Measurements from ENCODE around the gene F2.
A peak's percentile ranks its signal among the peaks of the same experiment; 100 is the strongest.
"Not testable (repeated sequence)": the region's sequence is repeated elsewhere in the genome, so short reads cannot be mapped to it uniquely, and the experiment has no call there.

F2 gene

DNA sequence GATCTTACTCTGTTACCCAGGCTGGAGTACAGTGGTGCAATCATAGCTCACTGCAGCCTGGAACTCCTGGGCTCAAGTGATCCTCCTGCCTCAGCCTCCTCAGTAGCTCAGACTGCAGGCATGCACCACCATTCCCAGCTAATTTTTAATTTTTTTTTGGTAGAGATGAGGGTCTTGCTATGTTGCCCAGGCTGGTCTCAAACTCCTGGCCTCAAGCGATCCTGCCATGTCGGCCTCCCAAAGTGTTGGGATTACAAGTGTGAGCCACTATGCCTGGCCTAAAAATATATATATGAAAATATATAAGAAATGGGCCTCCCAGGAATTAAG lies 1.2 kb upstream of the F2 start:
- H3K4me3 ChIP-seq; DNase-seq (ENCODE audit: low spot score in 2 of 2); H3K27me3 ChIP-seq (ENCODE audit: low read depth); in situ Hi-C loops (cut with MboI; ENCODE audit: low sequenced_read_pairs); H3K4me1 ChIP-seq; H3K36me3 ChIP-seq (replicated peaks); H3K9me3 ChIP-seq: not testable (repeated sequence)

DNA sequence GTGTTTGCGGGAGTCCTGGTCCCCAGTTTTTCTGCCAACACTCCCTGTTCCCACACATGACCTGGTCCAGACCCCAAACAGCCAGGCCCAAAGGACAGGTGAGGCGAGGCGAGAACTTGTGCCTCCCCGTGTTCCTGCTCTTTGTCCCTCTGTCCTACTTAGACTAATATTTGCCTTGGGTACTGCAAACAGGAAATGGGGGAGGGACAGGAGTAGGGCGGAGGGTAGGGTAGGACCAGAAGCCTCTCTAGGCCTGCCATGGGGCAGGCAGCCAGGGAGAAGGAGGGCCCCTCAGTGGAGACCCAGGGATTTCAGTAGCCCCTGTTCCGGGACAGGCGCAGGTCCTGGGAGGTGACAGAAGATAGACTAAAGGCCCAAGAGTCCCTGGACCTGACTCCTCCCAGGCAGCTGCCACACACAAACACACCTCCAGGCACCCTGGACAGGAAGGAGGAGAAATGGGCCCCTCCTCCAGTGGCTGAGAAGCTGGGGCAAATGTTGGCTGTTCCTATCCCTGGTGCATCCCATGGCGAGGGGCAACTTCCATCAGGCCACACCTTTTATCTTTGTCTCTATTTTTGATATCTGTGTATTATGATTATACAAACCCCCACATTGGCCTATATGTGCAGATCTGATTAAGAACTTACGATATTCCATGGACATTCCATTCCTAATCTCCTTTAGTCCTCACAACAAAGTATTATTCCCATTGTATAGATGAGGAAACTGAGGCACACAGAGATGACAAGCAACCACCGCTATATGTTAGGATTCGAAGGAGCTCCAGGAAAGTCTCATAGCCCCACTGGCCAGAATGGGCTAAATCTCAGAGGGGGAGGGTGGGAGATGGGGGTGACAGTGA lies 626 bp upstream of the F2 start:
- Histone ChIP-seq H3K4me1 (no peaks in the 10 kb centered on the region), H3K9me3 (no peaks in the 10 kb centered on the region), H3K27me3 (ENCODE audit: low read depth) (no peaks in the 10 kb centered on the region), H3K36me3 (replicated peaks) (no peaks in the 10 kb centered on the region), H3K4me3 (no peak overlapping the region)
- DNase-seq (ENCODE audit: low spot score in 2 of 2), result no peak
- in situ Hi-C loops (cut with MboI; ENCODE audit: low sequenced_read_pairs), result no loop called here

DNA sequence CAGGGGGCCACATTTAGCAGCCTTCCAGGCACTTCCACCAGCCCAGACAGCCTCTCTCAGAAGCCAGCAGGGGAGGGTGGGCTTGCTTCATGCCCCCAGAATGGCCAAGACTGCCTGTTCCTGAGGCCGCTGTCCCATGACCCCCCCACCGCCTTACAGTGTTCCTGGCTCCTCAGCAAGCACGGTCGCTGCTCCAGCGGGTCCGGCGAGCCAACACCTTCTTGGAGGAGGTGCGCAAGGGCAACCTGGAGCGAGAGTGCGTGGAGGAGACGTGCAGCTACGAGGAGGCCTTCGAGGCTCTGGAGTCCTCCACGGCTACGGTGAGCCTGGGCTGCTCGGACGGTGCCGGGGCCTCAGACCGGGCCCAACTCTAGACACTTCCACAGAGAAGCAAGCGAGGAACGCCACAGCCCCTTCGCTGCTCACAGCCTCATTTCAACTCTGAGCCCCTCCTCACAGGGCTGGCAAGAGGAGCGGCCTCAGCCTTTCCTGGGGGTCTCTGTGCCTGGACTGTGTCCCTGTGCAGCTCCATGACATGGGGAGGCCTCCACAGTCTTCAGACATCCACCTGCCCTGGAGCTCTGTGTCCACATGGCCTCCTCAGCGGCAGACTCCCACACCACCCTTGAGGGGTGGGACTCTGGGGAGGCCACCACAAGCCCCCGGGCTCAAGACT lies 668 bp downstream of the F2 start:
- Histone ChIP-seq H3K9me3 (no peaks in the 10 kb centered on the region), H3K4me1 (no peaks in the 10 kb centered on the region), H3K4me3 (no peak overlapping the region), H3K36me3 (replicated peaks) (no peaks in the 10 kb centered on the region), H3K27me3 (ENCODE audit: low read depth) (no peaks in the 10 kb centered on the region)
- DNase-seq (ENCODE audit: low spot score in 2 of 2), result no peak
- in situ Hi-C loops (cut with MboI; ENCODE audit: low sequenced_read_pairs), result no loop called here

DNA sequence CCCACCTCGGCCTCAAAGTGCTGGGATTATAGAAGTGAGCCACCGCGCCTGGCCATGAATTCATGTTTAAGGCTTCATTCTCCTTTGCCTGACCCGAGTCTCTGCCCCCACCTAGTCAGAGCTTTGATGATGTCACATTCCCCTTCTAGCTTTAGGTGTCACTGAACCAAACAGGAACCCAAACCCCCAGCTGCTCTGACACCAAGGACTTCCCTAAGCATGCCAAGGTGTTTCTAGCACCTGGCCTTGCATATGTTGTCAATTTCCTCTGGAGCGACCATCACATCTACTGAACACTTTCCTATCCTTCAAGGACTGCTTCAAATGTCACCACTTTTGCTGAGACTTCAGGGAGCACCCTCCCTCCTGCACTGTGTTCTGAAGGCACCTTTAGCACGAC lies 2.3 kb downstream of the F2 start:
- Histone ChIP-seq H3K27me3 (ENCODE audit: low read depth) (no peaks in the 10 kb centered on the region), H3K9me3 (no peaks in the 10 kb centered on the region), H3K4me3 (no peak overlapping the region), H3K4me1 (no peaks in the 10 kb centered on the region), H3K36me3 (replicated peaks) (no peaks in the 10 kb centered on the region)
- no peak for DNase-seq (ENCODE audit: low spot score in 2 of 2)
- in situ Hi-C loops (cut with MboI; ENCODE audit: low sequenced_read_pairs), result no loop called here

DNA sequence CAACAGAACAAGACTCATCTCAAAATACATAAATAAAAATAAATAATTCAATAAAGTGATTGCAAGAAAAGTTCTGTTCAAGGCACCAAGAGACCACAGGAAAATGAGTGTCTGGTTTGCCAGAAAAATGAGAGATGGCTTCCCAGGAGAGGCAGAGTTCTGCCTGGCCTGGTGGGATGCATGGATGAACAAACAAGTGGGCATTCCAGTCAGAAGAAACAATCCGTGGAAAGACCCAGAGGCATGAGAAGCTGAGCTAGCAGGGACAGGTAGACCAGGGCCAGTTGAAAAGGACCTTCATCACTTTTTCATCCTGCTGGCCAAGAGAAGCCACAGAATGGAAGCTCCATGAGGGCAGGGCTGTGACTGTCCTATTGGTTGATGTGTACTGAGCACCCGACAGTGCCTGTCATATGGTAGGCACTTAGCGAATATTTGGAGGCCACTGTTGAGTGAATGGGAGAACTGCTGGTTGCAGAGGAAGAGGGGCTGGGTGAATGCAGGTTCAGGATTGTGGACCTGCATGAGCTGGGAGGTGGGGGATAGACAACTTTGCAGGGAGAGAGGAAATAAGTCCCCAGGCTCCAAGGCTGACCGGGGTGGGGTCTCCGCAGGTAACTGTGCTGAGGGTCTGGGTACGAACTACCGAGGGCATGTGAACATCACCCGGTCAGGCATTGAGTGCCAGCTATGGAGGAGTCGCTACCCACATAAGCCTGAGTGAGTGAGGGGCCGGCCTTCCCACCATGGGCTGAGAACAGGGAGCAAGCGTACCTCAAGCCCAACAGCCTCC lies 3.7 kb downstream of the F2 start:
- Histone ChIP-seq H3K9me3 (no peaks in the 10 kb centered on the region), H3K4me3 (no peak overlapping the region), H3K36me3 (replicated peaks) (no peaks in the 10 kb centered on the region), H3K4me1 (no peaks in the 10 kb centered on the region), H3K27me3 (ENCODE audit: low read depth) (no peaks in the 10 kb centered on the region)
- in situ Hi-C loops (cut with MboI; ENCODE audit: low sequenced_read_pairs), result no loop called here
- no peak for DNase-seq (ENCODE audit: low spot score in 2 of 2)

DNA sequence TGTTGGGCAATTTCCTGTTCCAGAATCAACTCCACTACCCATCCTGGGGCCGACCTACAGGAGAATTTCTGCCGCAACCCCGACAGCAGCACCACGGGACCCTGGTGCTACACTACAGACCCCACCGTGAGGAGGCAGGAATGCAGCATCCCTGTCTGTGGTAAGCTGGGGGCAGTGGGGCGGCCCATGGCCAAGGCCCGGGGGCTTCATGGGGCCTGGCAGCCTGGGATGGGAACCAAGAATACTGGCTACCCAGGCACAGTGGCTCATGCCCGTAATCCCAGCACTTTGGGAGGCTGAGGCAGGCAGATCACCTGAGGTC lies 4.3 kb downstream of the F2 start:
- H3K36me3 ChIP-seq (replicated peaks), result no peaks in the 10 kb centered on the region
- no peaks in the 10 kb centered on the region for H3K4me1 ChIP-seq
- H3K9me3 ChIP-seq, result no peaks in the 10 kb centered on the region
- no peak for DNase-seq (ENCODE audit: low spot score in 2 of 2)
- in situ Hi-C loops (cut with MboI; ENCODE audit: low sequenced_read_pairs), result no loop called here
- no peak overlapping the region for H3K4me3 ChIP-seq
- no peaks in the 10 kb centered on the region for H3K27me3 ChIP-seq (ENCODE audit: low read depth)

DNA sequence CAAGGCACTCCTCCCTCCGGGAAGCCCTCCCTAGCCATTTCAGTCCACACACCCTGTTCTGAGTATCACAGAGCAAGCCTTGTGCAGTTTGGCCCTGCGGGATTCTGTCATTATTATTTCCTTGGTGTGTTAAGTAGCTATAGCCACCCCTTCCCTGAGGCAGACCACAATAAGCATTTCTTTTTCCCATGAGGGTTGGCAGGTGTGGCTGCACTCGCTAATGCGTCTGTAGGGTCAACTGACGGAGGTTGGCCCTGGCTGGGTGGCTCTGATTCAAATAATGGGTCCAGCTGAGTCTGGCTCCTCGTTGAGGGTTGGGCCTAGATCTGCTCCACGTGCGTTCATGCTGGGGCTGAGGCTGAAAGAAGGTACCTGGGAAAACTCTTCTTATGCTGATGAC lies 5.1 kb downstream of the F2 start:
- Histone ChIP-seq H3K4me1 (no peaks in the 10 kb centered on the region), H3K36me3 (replicated peaks) (no peaks in the 10 kb centered on the region), H3K4me3 (no peak overlapping the region), H3K27me3 (ENCODE audit: low read depth) (no peaks in the 10 kb centered on the region), H3K9me3 (no peaks in the 10 kb centered on the region)
- peak in 1 of 2 experiments; percentile 17 for DNase-seq (ENCODE audit: low spot score in 2 of 2)
- in situ Hi-C loops (cut with MboI; ENCODE audit: low sequenced_read_pairs), result no loop called here

DNA sequence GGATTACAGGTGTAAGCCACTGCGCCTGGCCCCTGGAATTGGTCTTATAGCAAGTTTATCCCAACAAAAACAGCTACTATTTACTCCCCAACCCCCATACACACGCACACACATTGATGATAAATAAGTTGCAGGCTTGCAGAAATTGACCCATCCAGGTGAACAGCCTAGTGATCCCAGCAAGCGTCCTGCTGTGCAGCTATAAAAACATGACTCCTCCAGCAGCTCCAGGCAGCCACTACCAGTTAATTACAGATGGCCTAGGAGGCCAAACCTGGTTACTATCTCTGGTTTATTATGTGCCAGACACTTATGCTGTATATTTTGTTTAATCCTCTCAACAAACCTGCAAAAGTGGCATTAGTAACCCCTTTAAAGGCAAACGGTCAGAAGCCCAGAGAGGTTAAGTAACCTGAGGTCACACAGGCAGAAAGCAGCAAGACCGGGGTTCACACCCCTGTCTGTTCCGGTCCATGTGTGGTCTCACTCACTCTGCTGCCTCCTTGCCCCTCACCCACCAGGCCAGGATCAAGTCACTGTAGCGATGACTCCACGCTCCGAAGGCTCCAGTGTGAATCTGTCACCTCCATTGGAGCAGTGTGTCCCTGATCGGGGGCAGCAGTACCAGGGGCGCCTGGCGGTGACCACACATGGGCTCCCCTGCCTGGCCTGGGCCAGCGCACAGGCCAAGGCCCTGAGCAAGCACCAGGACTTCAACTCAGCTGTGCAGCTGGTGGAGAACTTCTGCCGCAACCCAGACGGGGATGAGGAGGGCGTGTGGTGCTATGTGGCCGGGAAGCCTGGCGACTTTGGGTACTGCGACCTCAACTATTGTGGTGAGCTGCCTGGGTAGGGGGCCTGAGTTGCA lies 6.6 kb downstream of the F2 start:
- Histone ChIP-seq H3K9me3 (no peaks in the 10 kb centered on the region), H3K36me3 (replicated peaks) (no peaks in the 10 kb centered on the region), H3K27me3 (ENCODE audit: low read depth) (no peaks in the 10 kb centered on the region), H3K4me3 (no peak overlapping the region), H3K4me1 (no peaks in the 10 kb centered on the region)
- no peak for DNase-seq (ENCODE audit: low spot score in 2 of 2)
- in situ Hi-C loops (cut with MboI; ENCODE audit: low sequenced_read_pairs), result no loop called here

DNA sequence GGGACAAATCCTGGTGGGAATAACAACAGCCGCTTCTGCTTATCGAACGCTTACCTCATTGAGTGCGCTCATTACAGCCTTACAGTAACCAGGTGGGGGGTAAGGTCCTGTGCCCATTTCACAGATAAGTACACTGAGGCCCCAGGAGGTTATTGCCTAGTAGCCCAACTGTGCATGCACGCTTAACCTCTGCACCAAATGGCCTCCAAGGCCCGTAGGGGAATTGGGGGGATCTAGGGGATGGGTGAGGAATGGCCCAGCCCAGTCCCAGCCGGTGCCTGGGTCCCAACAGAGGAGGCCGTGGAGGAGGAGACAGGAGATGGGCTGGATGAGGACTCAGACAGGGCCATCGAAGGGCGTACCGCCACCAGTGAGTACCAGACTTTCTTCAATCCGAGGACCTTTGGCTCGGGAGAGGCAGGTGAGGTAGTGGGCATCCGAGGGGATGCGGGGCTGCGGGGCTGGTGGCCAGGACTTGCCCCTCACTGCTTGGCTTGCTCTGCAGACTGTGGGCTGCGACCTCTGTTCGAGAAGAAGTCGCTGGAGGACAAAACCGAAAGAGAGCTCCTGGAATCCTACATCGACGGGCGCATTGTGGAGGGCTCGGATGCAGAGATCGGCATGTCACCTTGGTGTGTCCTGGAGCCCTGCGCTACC lies 7.3 kb downstream of the F2 start:
- Histone ChIP-seq H3K36me3 (replicated peaks) (no peaks in the 10 kb centered on the region), H3K27me3 (ENCODE audit: low read depth) (no peaks in the 10 kb centered on the region), H3K9me3 (no peaks in the 10 kb centered on the region), H3K4me3 (no peak overlapping the region), H3K4me1 (no peaks in the 10 kb centered on the region)
- no peak for DNase-seq (ENCODE audit: low spot score in 2 of 2)
- in situ Hi-C loops (cut with MboI; ENCODE audit: low sequenced_read_pairs), result no loop called here

DNA sequence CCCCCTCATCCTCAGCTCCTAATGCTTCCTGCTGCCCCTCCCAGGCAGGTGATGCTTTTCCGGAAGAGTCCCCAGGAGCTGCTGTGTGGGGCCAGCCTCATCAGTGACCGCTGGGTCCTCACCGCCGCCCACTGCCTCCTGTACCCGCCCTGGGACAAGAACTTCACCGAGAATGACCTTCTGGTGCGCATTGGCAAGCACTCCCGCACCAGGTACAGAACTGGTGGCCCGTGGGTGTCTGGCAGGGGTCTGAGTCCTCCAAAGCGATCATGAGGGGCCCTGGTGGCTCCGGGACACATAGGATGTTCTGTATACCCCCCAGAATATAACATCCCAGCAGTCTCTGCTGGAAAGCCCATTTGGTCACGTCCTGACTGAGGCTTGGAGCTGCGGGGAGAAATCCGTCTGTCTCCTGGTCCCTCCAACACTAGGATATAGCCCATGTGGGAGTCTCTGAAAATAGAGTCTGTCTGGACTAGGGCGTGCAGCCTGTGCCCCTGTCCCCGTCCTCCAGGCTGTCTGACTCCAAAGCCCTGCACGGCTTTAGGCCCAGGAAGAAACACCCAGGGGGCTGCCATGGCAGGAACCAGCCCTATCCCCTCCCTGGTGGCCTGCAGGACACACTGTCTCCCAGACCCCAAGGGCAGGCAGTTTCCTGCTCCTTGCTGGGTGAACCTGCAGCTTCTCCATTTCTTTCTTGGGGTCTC lies 9.1 kb downstream of the F2 start:
- Histone ChIP-seq H3K36me3 (replicated peaks) (no peaks in the 10 kb centered on the region), H3K4me3 (no peak overlapping the region), H3K9me3 (no peaks in the 10 kb centered on the region), H3K27me3 (ENCODE audit: low read depth) (no peaks in the 10 kb centered on the region), H3K4me1 (no peaks in the 10 kb centered on the region)
- in situ Hi-C loops (cut with MboI; ENCODE audit: low sequenced_read_pairs), result no loop called here
- no peak for DNase-seq (ENCODE audit: low spot score in 2 of 2)

DNA sequence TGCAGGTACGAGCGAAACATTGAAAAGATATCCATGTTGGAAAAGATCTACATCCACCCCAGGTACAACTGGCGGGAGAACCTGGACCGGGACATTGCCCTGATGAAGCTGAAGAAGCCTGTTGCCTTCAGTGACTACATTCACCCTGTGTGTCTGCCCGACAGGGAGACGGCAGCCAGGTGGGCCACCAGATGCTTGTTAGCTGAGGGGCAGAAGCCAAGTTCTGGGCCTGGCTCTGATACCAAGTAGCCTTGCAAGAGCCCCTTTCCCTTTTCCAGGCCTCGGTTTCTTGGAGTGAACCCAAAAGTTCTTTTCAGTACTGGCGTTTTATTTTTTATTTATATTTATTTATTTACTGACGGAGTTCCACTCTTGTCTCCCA lies 9.6 kb downstream of the F2 start:
- no peaks in the 10 kb centered on the region for H3K4me1 ChIP-seq
- DNase-seq (ENCODE audit: low spot score in 2 of 2), result no peak
- in situ Hi-C loops (cut with MboI; ENCODE audit: low sequenced_read_pairs), result no loop called here
- H3K4me3 ChIP-seq, result no peak overlapping the region
- no peaks in the 10 kb centered on the region for H3K9me3 ChIP-seq
- no peaks in the 10 kb centered on the region for H3K27me3 ChIP-seq (ENCODE audit: low read depth)
- H3K36me3 ChIP-seq (replicated peaks), result no peaks in the 10 kb centered on the region

DNA sequence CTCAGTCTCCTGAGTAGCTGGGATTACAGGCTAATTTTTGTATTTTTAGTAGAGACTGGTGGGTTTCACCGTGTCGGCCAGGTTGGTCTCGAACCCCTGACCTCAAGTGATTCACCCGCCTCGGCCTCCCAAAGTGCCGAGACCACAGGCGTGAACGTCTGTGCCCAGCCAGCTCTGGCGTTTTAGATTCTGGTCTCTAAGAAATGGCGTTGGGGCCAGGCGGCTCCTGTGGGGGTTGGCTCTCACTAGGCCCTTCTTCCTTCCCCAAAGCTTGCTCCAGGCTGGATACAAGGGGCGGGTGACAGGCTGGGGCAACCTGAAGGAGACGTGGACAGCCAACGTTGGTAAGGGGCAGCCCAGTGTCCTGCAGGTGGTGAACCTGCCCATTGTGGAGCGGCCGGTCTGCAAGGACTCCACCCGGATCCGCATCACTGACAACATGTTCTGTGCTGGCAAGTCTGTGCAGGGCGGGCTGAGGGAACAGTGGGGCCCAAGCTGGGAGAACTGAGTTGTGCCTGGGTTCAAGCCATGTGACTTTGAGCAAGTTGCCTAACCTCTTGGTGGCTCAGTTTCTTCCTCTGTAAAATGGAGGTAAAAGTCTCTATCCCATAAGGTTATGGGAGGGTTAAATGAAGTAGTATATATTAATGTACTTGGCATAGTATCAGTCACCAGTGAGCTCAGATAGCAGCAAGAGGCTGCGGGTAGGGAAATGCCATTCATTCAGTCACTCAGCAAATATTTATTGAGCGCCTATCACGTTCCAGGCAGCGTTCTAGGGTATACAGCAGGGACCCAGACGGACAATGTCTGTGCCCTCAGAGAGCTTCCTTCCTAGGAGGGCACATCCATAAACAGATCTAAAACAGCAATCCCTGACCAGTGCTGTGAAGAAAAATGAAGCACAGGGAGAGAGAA lies 10.4 kb downstream of the F2 start:
- Histone ChIP-seq H3K27me3 (ENCODE audit: low read depth) (no peaks in the 10 kb centered on the region), H3K9me3 (no peaks in the 10 kb centered on the region), H3K4me3 (no peak overlapping the region), H3K4me1 (no peaks in the 10 kb centered on the region), H3K36me3 (replicated peaks) (no peaks in the 10 kb centered on the region)
- in situ Hi-C loops (cut with MboI; ENCODE audit: low sequenced_read_pairs), result no loop called here
- no peak for DNase-seq (ENCODE audit: low spot score in 2 of 2)

All from HAP-1 (cell line).